WTC11 (cell line): ENCODE data around the gene CIC.

Experiments
- CTCF ChIP-seq: fragments of 200-600 bp; IDR thresholded peaks from 2 replicates; pipeline ENCODE4 v1.8.0; 2022; ENCODE audit warnings: antibody characterized with exemption
- JUN ChIP-seq: sonication (generic); formaldehyde crosslinking; IDR thresholded peaks from 2 replicates; pipeline ENCODE4 v1.8.0; 2023; ENCODE audit warnings: mild to moderate bottlenecking, missing genetic modification reagents

- TF ChIP-seq JUN (CRISPR knock-in tag) (no peak), CTCF (no peak)
Observed at GRCh38 chr19:42261763-42262162, 7.3 kb upstream of the CIC start.
